Measurements from ENCODE around the gene LAMA1. TPM values are rescaled to one million over a fixed set of nuclear protein-coding genes. Genes with fewer than 3 reads are reported as not detected.

Gene LAMA1
- total RNA-seq, 1 experiment from 2014 or later, result 12.2 TPM

- no peak for DNase-seq (ENCODE audit: low read depth)
These were observed 123.4 kb downstream of the LAMA1 start for GRCh38 chr18:6994056-6994770.

- DNase-seq (ENCODE audit: low read depth), result no peak
These were observed 124.8 kb downstream of the LAMA1 start for GRCh38 chr18:6992761-6993160.

GRCh38 chr18:6983366-6983765, 134.2 kb downstream of the LAMA1 start:
- DNase-seq (ENCODE audit: low read depth), result no peak

GRCh38 chr18:6982398-6982797, 135.2 kb downstream of the LAMA1 start:
- no peak for DNase-seq (ENCODE audit: low read depth)

- no peak for DNase-seq (ENCODE audit: low read depth)
These were observed 137.2 kb downstream of the LAMA1 start for GRCh38 chr18:6980363-6980762.

- no peak for DNase-seq (ENCODE audit: low read depth)
These were observed 137.6 kb downstream of the LAMA1 start for GRCh38 chr18:6979954-6980353.

- DNase-seq (ENCODE audit: low read depth), result no peak
These were observed 140.7 kb downstream of the LAMA1 start for GRCh38 chr18:6976935-6977334.

GRCh38 chr18:6975084-6975483, 142.5 kb downstream of the LAMA1 start:
- no peak for DNase-seq (ENCODE audit: low read depth)

- no peak for DNase-seq (ENCODE audit: low read depth)
These were observed 145.6 kb downstream of the LAMA1 start for GRCh38 chr18:6971823-6972478.

- no peak for DNase-seq (ENCODE audit: low read depth)
These were observed 154.0 kb downstream of the LAMA1 start for GRCh38 chr18:6963452-6964097.

GRCh38 chr18:6962571-6963451, 154.8 kb downstream of the LAMA1 start:
- DNase-seq (ENCODE audit: low read depth), result no peak

- DNase-seq (ENCODE audit: low read depth), result peak; percentile 5
These were observed 156.3 kb downstream of the LAMA1 start for GRCh38 chr18:6961331-6961730.

GRCh38 chr18:6960656-6961055, 156.9 kb downstream of the LAMA1 start:
- DNase-seq (ENCODE audit: low read depth), result peak; percentile 79

GRCh38 chr18:6960124-6960523, 157.5 kb downstream of the LAMA1 start:
- DNase-seq (ENCODE audit: low read depth), result no peak

GRCh38 chr18:6959110-6959509, 158.5 kb downstream of the LAMA1 start:
- peak; percentile 50 for DNase-seq (ENCODE audit: low read depth)

GRCh38 chr18:6956999-6957398, 160.6 kb downstream of the LAMA1 start:
- DNase-seq (ENCODE audit: low read depth), result no peak

GRCh38 chr18:6956495-6956894, 161.1 kb downstream of the LAMA1 start:
- DNase-seq (ENCODE audit: low read depth), result no peak

GRCh38 chr18:6955304-6955703, 162.3 kb downstream of the LAMA1 start:
- DNase-seq (ENCODE audit: low read depth), result no peak

GRCh38 chr18:6954501-6954900, 163.1 kb downstream of the LAMA1 start:
- DNase-seq (ENCODE audit: low read depth), result no peak

GRCh38 chr18:6951336-6952090, 166.1 kb downstream of the LAMA1 start:
- DNase-seq (ENCODE audit: low read depth), result no peak

GRCh38 chr18:6950641-6951040, 167.0 kb downstream of the LAMA1 start:
- DNase-seq (ENCODE audit: low read depth), result no peak

Measured in HT1080 (cell line).